Esophagus (tissue), 2 donors: Measurements from ENCODE around the gene TMPRSS3. TPM values are rescaled to one million over a fixed set of nuclear protein-coding genes. Genes with fewer than 3 reads are reported as not detected.

Experiments used
- H3K27ac ChIP-seq, 2 donors: one replicate each; pipeline ENCODE4 v1.5.1; 2013; ENCODE audit warnings: low read depth in 2 of 2, mild to moderate bottlenecking in 2 of 2, inconsistent platforms in 1 of 2, low read length in 1 of 2, moderate library complexity in 1 of 2
- H3K27me3 ChIP-seq, 2 donors: one replicate each; pipeline ENCODE4 v1.6.1; 2013; ENCODE audit warnings: low read length in 2 of 2, control low read depth in 1 of 2, mild to moderate bottlenecking in 1 of 2; ENCODE audit not compliant: insufficient read depth in 2 of 2, control insufficient read depth in 1 of 2
- H3K36me3 ChIP-seq, 2 donors: one replicate each; pipeline ENCODE4 v1.6.1; 2013; ENCODE audit warnings: low read length in 1 of 2; ENCODE audit not compliant: control insufficient read depth in 2 of 2, insufficient read depth in 2 of 2
- H3K4me1 ChIP-seq, 2 donors: one replicate each; pipeline ENCODE4 v1.6.1; 2013; ENCODE audit warnings: low read length in 1 of 2; ENCODE audit not compliant: control insufficient read depth in 2 of 2, insufficient read depth in 2 of 2
- H3K4me3 ChIP-seq, 2 donors: one replicate each; pipeline ENCODE4 v1.5.1; 2013; ENCODE audit warnings: low read length in 2 of 2, mild to moderate bottlenecking in 2 of 2, low read depth in 1 of 2, moderate library complexity in 1 of 2
- H3K9me3 ChIP-seq, 2 donors: one replicate each; pipeline ENCODE4 v1.6.1; 2013; ENCODE audit warnings: mild to moderate bottlenecking in 2 of 2, low read depth in 1 of 2, low read length in 1 of 2, moderate library complexity in 1 of 2; ENCODE audit not compliant: control insufficient read depth in 2 of 2, insufficient read depth in 1 of 2
- WGBS, 2 donors: extraction: QIAGEN DNeasy Blood & Tissue Kit; methylation state at CpG; one replicate each; pipeline ENCODE4 v1.1.7; 2013; 5-methylcytosine and 5-hydroxymethylcytosine counted together
- polyA plus RNA-seq, 2 donors: library from polyadenylated mRNA; stranded (reverse); fragments of 200-250 nt; gene quantifications; one replicate each; pipeline ENCODE4 v1.2.3, GENCODE V29; 2013
- donor health status: healthy with polysubstance abuse.
- donor health status: Bipolar disorder and iron deficiency.

The TMPRSS3 gene
- under 1 TPM; 0.06 to 0.08 TPM for polyA plus RNA-seq

GRCh38 chr21:42395905-42396651, at the start of gene TMPRSS3:
TSS of gene TMPRSS3 (minus strand) at chr21:42396052. CDS start at chr21:42395417, 635 bp downstream.
- H3K36me3 ChIP-seq: no peaks in the 10 kb centered on the region
- H3K9me3 ChIP-seq: peaks cover 0 to 2% of the 10 kb centered on the region in 2 donors
- peaks cover 0 to 2% of the 10 kb centered on the region in 2 donors for H3K4me1 ChIP-seq
- no peak within 1 kb of the TSS for H3K4me3 ChIP-seq
- 58 to 68% methylated on average over 17 of the region's 17 CpGs for WGBS, 2 donors
- H3K27me3 ChIP-seq: no peaks in the 10 kb centered on the region
- H3K27ac ChIP-seq: no peak within 1 kb of the TSS

- H3K4me3 ChIP-seq: no peak overlapping the region
- no peaks in the 10 kb centered on the region for H3K36me3 ChIP-seq
- no peaks in the 10 kb centered on the region for H3K27me3 ChIP-seq
- 86 to 91% methylated on average over 7 of the region's 7 CpGs for WGBS, 2 donors
- H3K27ac ChIP-seq: no peak overlapping the region
- H3K9me3 ChIP-seq: no peaks in the 10 kb centered on the region
- H3K4me1 ChIP-seq: peaks cover 0 to 2% of the 10 kb centered on the region in 2 donors
These were observed 49.5 kb upstream of the TMPRSS3 start for GRCh38 chr21:42445311-42445710.

GRCh38 chr21:42444745-42445059, 48.9 kb upstream of the TMPRSS3 start:
- WGBS, 2 donors: 80 to 83% methylated on average over 10 of the region's 10 CpGs
- Histone ChIP-seq H3K27me3 (no peaks in the 10 kb centered on the region), H3K27ac (no peak overlapping the region), H3K4me1 (peaks cover 0 to 2% of the 10 kb centered on the region in 2 donors), H3K36me3 (no peaks in the 10 kb centered on the region), H3K4me3 (no peak overlapping the region), H3K9me3 (no peaks in the 10 kb centered on the region)

- 80% methylated on average over 34 of the region's 34 CpGs for WGBS, 2 donors
These were observed 48.3 kb upstream of the TMPRSS3 start for GRCh38 chr21:42443876-42444744.

GRCh38 chr21:42443181-42443785, 47.4 kb upstream of the TMPRSS3 start:
- Histone ChIP-seq H3K27me3 (no peaks in the 10 kb centered on the region), H3K27ac (no peak overlapping the region), H3K9me3 (no peaks in the 10 kb centered on the region), H3K36me3 (no peaks in the 10 kb centered on the region), H3K4me1 (peaks cover 0 to 2% of the 10 kb centered on the region in 2 donors), H3K4me3 (no peak overlapping the region)
- WGBS, 2 donors: 84 to 86% methylated on average over 15 of the region's 15 CpGs

More at GRCh38 chr21:42443876-42444744, 48.3 kb upstream of the TMPRSS3 start:
- H3K36me3 ChIP-seq: no peaks in the 10 kb centered on the region
- H3K4me3 ChIP-seq: no peak overlapping the region
- no peak overlapping the region for H3K27ac ChIP-seq
- H3K27me3 ChIP-seq: no peaks in the 10 kb centered on the region
- H3K9me3 ChIP-seq: no peaks in the 10 kb centered on the region
- peaks cover 0 to 2% of the 10 kb centered on the region in 2 donors for H3K4me1 ChIP-seq

- Histone ChIP-seq H3K27me3 (no peaks in the 10 kb centered on the region), H3K4me3 (no peak overlapping the region), H3K36me3 (no peaks in the 10 kb centered on the region), H3K9me3 (peaks cover 0 to 4% of the 10 kb centered on the region in 2 donors), H3K27ac (no peak overlapping the region), H3K4me1 (no peaks in the 10 kb centered on the region)
- WGBS, 2 donors: 74 to 81% methylated on average over 6 of the region's 6 CpGs
These were observed 46.1 kb upstream of the TMPRSS3 start for GRCh38 chr21:42441963-42442362.

GRCh38 chr21:42440187-42440792, 44.4 kb upstream of the TMPRSS3 start:
- WGBS, 2 donors: 78 to 79% methylated on average over 12 of the region's 12 CpGs
- peaks cover 0 to 6% of the 10 kb centered on the region in 2 donors for H3K9me3 ChIP-seq
- no peak overlapping the region for H3K27ac ChIP-seq

GRCh38 chr21:42439284-42440186, 43.7 kb upstream of the TMPRSS3 start:
- Histone ChIP-seq H3K27ac (no peak overlapping the region), H3K4me1 (no peaks in the 10 kb centered on the region), H3K27me3 (no peaks in the 10 kb centered on the region), H3K9me3 (peaks cover 0 to 6% of the 10 kb centered on the region in 2 donors), H3K4me3 (no peak overlapping the region), H3K36me3 (no peaks in the 10 kb centered on the region)
- 67 to 75% methylated on average over 17 of the region's 17 CpGs for WGBS, 2 donors

More at GRCh38 chr21:42440187-42440792, 44.4 kb upstream of the TMPRSS3 start:
- H3K4me1 ChIP-seq: no peaks in the 10 kb centered on the region
- H3K27me3 ChIP-seq: no peaks in the 10 kb centered on the region
- no peaks in the 10 kb centered on the region for H3K36me3 ChIP-seq
- no peak overlapping the region for H3K4me3 ChIP-seq
